MCF 10A (cell line): ENCODE measurements around the gene B3GALT2. TPM values are rescaled to one million over a fixed set of nuclear protein-coding genes. Genes with fewer than 3 reads are reported as not detected.
"Not testable (repeated sequence)": the region's sequence is repeated elsewhere in the genome, so short reads cannot be mapped to it uniquely, and the experiment has no call there.

Experiments used
- BruUV-seq: library from RNA; stranded (reverse); fragments of 400-500 nt; replicated peaks from 2 replicates; lab custom pipeline; 2021; lab: Mats Ljungman, UMichigan
- CTCF ChIA-PET: fragments of 300-600 bp; sonication (Branson Sonifier 250); formaldehyde crosslinking; extraction: SDS; loops from one replicate; lab custom pipeline; 2021; ENCODE audit warnings: antibody characterized with exemption, inconsistent platforms; lab: Yijun Ruan, JAX
- POLR2A ChIA-PET: fragments of 300-600, 350-650 bp; sonication (Branson Sonifier 250); formaldehyde crosslinking; extraction: SDS; loops from one replicate; lab custom pipeline; 2020; ENCODE audit warnings: antibody characterized with exemption, inconsistent platforms; lab: Yijun Ruan, JAX
- DNase-seq: peaks from one replicate; pipeline ENCODE4 v3.0.0-alpha.2; 2018; ENCODE audit not compliant: unreplicated experiment
- H3K27ac Mint-ChIP-seq: one replicate; pipeline ENCODE4 v1.8.0; 2022; ENCODE audit warnings: mild to moderate bottlenecking, low read depth, mixed read lengths; ENCODE audit not compliant: unreplicated experiment
- H3K27me3 Mint-ChIP-seq: one replicate; pipeline ENCODE4 v1.8.0; 2022; ENCODE audit warnings: mixed read lengths; ENCODE audit not compliant: insufficient read depth, unreplicated experiment
- H3K36me3 Mint-ChIP-seq: one replicate; pipeline ENCODE4 v1.8.0; 2022; ENCODE audit warnings: mild to moderate bottlenecking, moderate library complexity, mixed read lengths; ENCODE audit not compliant: insufficient read depth, unreplicated experiment
- H3K4me1 Mint-ChIP-seq: one replicate; pipeline ENCODE4 v1.8.0; 2022; ENCODE audit warnings: mixed read lengths; ENCODE audit not compliant: insufficient read depth, unreplicated experiment
- H3K4me3 Mint-ChIP-seq: one replicate; pipeline ENCODE4 v1.8.0; 2022; ENCODE audit warnings: mild to moderate bottlenecking, moderate library complexity, mixed read lengths; ENCODE audit not compliant: unreplicated experiment
- H3K9me3 Mint-ChIP-seq: one replicate; pipeline ENCODE4 v1.8.0; 2022; ENCODE audit warnings: mixed read lengths; ENCODE audit not compliant: unreplicated experiment
- intact Hi-C: fragments of 100-400 bp; cut with micrococcal nuclease; formaldehyde crosslinking; loops from 2 replicates; pipeline ENCODE4 v1.14.1; 2022
- total RNA-seq: library from RNA; stranded (reverse); gene quantifications from 2 replicates; pipeline ENCODE4 v1.2.3, GENCODE V29; 2022
- TF ChIP-seq, protein P1 (sequence below): fragments of 200-600 bp; IDR thresholded peaks from one replicate; pipeline ENCODE4 v1.8.0; 2022; ENCODE audit warnings: antibody characterized with exemption, mild to moderate bottlenecking; ENCODE audit not compliant: unreplicated experiment

Gene B3GALT2
- total RNA-seq, 1 experiment from 2014 or later, result not detected

DNA sequence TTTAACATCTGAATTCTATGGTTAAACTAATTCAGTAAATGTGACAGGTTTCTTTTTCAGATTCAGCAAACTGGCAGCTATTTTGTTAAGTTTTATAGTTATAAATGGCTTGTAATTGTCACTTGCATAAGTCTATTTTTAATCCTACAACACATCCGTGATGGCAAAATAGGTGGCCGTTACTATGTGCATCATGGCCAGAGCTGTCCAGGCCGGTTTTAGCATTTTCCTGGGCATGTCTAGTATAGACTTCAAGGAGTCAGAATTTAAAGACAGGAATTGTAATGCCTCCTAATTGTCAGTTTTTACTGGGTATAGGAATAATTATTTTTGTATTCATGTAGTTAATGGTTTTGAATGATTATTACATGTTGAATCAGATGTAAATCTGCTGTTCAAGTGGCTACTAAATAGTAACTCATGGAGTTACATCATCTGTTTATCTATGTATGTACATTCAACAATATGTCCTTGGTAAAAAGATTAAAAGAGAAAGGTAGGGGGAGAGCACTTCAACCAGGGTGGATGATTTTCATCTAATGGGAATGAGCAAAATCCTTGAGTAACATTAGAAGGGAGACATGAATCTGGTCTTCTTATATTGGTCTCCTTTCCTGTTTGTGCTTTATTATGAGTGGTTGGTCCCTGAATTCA is 3.2 kb upstream of the B3GALT2 start:
- intact Hi-C loops, result no loop called here
- no TSS peak for BruUV-seq
- no peak overlapping the region for H3K4me3 Mint-ChIP-seq
- H3K36me3 Mint-ChIP-seq, result no peaks in the 10 kb centered on the region
- TF ChIP-seq, protein P1, sequence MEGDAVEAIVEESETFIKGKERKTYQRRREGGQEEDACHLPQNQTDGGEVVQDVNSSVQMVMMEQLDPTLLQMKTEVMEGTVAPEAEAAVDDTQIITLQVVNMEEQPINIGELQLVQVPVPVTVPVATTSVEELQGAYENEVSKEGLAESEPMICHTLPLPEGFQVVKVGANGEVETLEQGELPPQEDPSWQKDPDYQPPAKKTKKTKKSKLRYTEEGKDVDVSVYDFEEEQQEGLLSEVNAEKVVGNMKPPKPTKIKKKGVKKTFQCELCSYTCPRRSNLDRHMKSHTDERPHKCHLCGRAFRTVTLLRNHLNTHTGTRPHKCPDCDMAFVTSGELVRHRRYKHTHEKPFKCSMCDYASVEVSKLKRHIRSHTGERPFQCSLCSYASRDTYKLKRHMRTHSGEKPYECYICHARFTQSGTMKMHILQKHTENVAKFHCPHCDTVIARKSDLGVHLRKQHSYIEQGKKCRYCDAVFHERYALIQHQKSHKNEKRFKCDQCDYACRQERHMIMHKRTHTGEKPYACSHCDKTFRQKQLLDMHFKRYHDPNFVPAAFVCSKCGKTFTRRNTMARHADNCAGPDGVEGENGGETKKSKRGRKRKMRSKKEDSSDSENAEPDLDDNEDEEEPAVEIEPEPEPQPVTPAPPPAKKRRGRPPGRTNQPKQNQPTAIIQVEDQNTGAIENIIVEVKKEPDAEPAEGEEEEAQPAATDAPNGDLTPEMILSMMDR, result no peak
- H3K27me3 Mint-ChIP-seq, result no peaks in the 10 kb centered on the region
- H3K27ac Mint-ChIP-seq, result peak overlapping the region; percentile 13
- CTCF ChIA-PET, result interaction anchor here (0.6 to 3.1 kb wide), 10 partner anchors 9 to 491 kb away, joined by 3 to 15 read pairs (median 3); no protein-coding TSS in a partner anchor
- H3K4me1 Mint-ChIP-seq, result peaks cover 31% of the 10 kb centered on the region
- POLR2A ChIA-PET, result interaction anchor here (0.6 to 3.1 kb wide), 3 partner anchors 9 to 1459 kb away, joined by 3 to 9 read pairs (median 3); partner anchors contain the start of gene UCHL5
- no peak for DNase-seq
- no peaks in the 10 kb centered on the region for H3K9me3 Mint-ChIP-seq

DNA sequence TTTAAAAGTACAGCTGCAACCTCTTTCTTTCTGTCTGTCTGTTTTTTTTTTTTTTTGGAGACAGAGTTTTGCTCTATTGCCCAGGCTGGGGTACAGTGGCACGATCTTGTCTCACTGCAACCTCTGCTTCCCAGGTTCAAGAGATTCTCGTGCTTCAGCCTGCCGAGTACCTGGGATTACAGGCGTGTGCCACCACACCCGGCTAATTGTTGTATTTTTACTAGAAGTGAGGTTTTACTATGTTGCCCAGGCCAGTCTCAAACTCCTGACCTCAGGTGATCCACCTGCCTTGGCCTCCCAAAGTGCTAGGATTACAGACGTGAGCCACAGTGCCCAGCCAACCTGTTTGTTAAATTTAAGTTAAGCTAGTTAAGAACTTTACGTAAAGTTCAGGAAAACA is 2.5 kb upstream of the B3GALT2 start:
- not testable (repeated sequence) for BruUV-seq, H3K4me3 Mint-ChIP-seq

DNA sequence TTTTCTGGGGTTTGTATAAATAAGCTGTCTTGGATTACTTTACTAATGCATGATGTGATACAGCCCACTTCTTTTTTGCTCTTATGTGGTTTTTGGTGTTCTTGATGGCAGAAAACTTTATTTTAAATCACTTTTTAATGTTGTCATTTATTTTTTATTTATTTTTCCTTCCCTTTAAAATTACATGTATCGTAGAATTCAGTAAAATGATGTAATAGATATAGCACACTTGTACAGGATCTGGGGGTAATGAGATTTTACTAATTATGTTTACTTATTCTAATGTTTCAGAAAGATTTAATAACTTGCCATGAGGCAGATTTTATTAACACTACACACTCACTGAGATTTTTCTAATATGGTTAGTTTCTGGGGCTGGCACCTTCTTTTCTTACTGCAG is 701 bp upstream of the B3GALT2 start:
- no peaks in the 10 kb centered on the region for H3K9me3 Mint-ChIP-seq
- DNase-seq, result no peak
- H3K27me3 Mint-ChIP-seq, result no peaks in the 10 kb centered on the region
- ChIA-PET CTCF (interaction anchor here (0.6 to 1.6 kb wide), 6 partner anchors 44 to 1113 kb away, joined by 3 to 4 read pairs (median 4); no protein-coding TSS in a partner anchor), POLR2A (interaction anchor here (0.5 to 1.4 kb wide), 3 partner anchors 29 to 1222 kb away, joined by 3 read pairs; no protein-coding TSS in a partner anchor)
- TF ChIP-seq, protein P1, result no peak
- no peaks in the 10 kb centered on the region for H3K36me3 Mint-ChIP-seq
- peaks cover 40% of the 10 kb centered on the region for H3K4me1 Mint-ChIP-seq
- H3K27ac Mint-ChIP-seq, result no peak overlapping the region
- no TSS peak for BruUV-seq
- intact Hi-C loops, result no loop called here
- H3K4me3 Mint-ChIP-seq, result no peak overlapping the region

More for the DNA sequence above, 2.5 kb upstream of the B3GALT2 start:
- H3K4me1 Mint-ChIP-seq, result peaks cover 31% of the 10 kb centered on the region
- H3K27ac Mint-ChIP-seq, result peak overlapping the region; percentile 13
- H3K36me3 Mint-ChIP-seq, DNase-seq, H3K27me3 Mint-ChIP-seq, intact Hi-C loops, POLR2A ChIA-PET, H3K9me3 Mint-ChIP-seq: not testable (repeated sequence)
- CTCF ChIA-PET, result interaction anchor here (0.6 to 3.1 kb wide), 7 partner anchors 8 to 1106 kb away, joined by 3 to 15 read pairs (median 3); no protein-coding TSS in a partner anchor

DNA sequence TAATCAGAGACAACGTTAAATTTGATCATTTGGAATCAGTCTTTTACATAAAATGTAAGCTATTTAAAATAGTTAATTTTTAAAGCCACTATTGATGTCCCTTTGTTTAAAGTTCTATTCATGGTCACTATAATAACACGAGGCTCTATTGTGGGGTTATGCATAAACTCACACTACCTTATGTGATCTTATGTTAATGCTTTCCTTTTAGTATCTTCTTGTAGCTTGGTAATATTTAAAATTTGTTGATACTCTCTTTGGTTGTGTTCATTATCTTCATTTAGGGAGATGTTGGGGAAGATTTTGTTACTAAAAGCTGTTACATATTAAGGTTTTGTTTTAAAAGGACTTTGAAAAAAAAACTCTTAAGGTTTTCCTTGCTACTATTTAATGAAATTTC is 1.2 kb downstream of the B3GALT2 start:
- ChIA-PET CTCF (interaction anchor here (0.6 to 2.2 kb wide), 6 partner anchors 16 to 1114 kb away, joined by 3 to 5 read pairs (median 4); partner anchors contain the start of gene CDC73), POLR2A (interaction anchor here (0.6 to 1.3 kb wide), 4 partner anchors 59 to 472 kb away, joined by 3 to 4 read pairs (median 4); no protein-coding TSS in a partner anchor)
- H3K4me3 Mint-ChIP-seq, result no peak overlapping the region
- H3K36me3 Mint-ChIP-seq, result no peaks in the 10 kb centered on the region
- BruUV-seq, result no TSS peak
- DNase-seq, result no peak
- H3K27ac Mint-ChIP-seq, result no peak overlapping the region
- intact Hi-C loops, result no loop called here
- H3K9me3 Mint-ChIP-seq, result no peaks in the 10 kb centered on the region
- peaks cover 33% of the 10 kb centered on the region for H3K4me1 Mint-ChIP-seq
- TF ChIP-seq, protein P1, result no peak
- no peaks in the 10 kb centered on the region for H3K27me3 Mint-ChIP-seq
